Measurements from ENCODE around the gene VPS37D. TPM values are rescaled to one million over a fixed set of nuclear protein-coding genes. Genes with fewer than 3 reads are reported as not detected.
"Not testable (repeated sequence)": the region's sequence is repeated elsewhere in the genome, so short reads cannot be mapped to it uniquely, and the experiment has no call there.

Gene VPS37D
- total RNA-seq, result 1 to 10 TPM in 3 of 4 donors, not detected in 1; 1.1 to 6.3 (median 5.0) TPM

GRCh38 chr7:73667344-73668102 is at the start of gene VPS37D:
TSS of gene VPS37D (plus strand) at chr7:73667831. CDS start at chr7:73667959, 128 bp downstream.
- peak within 1 kb of the TSS; percentile 40 to 93 (median 65) for H3K4me3 ChIP-seq
- H3K27ac ChIP-seq, result peak within 1 kb of the TSS in 2 of 4 donors; percentile 31 to 62
- no peaks in the 10 kb centered on the region for H3K27me3 ChIP-seq
- peak; percentile 92 to 96 (median 96) for DNase-seq
- H3K4me1 ChIP-seq, result peaks cover 0 to 19% (median 5%) of the 10 kb centered on the region in 4 donors
- no peaks in the 10 kb centered on the region for H3K36me3 ChIP-seq
- H3K9me3 ChIP-seq, result no peaks in the 10 kb centered on the region
- TF ChIP-seq POLR2A (IDR thresholded peaks at IDR 0.05) (peak in 1 of 2 donors; percentile 11), CTCF (IDR thresholded peaks at IDR 0.05) (peak; percentile 79 to 99 (median 93))

- Histone ChIP-seq H3K4me1 (peaks cover 0 to 7% (median 7%) of the 10 kb centered on the region in 4 donors), H3K4me3 (no peak overlapping the region), H3K27ac (no peak overlapping the region), H3K36me3 (no peaks in the 10 kb centered on the region), H3K9me3 (no peaks in the 10 kb centered on the region), H3K27me3 (no peaks in the 10 kb centered on the region)
- TF ChIP-seq CTCF (IDR thresholded peaks at IDR 0.05) (no peak), POLR2A (IDR thresholded peaks at IDR 0.05) (no peak)
- no peak for DNase-seq
These were observed 49.1 kb upstream of the VPS37D start for GRCh38 chr7:73618538-73618937.

GRCh38 chr7:73619394-73619793 is 48.2 kb upstream of the VPS37D start:
- H3K27ac ChIP-seq, DNase-seq, H3K36me3 ChIP-seq, H3K4me3 ChIP-seq, H3K9me3 ChIP-seq, H3K27me3 ChIP-seq: not testable (repeated sequence)
- peaks cover 0 to 16% (median 8%) of the 10 kb centered on the region in 4 donors for H3K4me1 ChIP-seq

- H3K4me3 ChIP-seq, result no peak overlapping the region
- H3K4me1 ChIP-seq, result peaks cover 0 to 16% (median 6%) of the 10 kb centered on the region in 4 donors
- no peak for TF ChIP-seq CTCF (IDR thresholded peaks at IDR 0.05)
- TF ChIP-seq POLR2A (IDR thresholded peaks at IDR 0.05), result no peak
- no peaks in the 10 kb centered on the region for H3K9me3 ChIP-seq
- H3K36me3 ChIP-seq, result no peaks in the 10 kb centered on the region
- H3K27ac ChIP-seq, result no peak overlapping the region
- DNase-seq, result no peak
- H3K27me3 ChIP-seq, result no peaks in the 10 kb centered on the region
These were observed 46.2 kb upstream of the VPS37D start for GRCh38 chr7:73621168-73622063.

GRCh38 chr7:73622527-73622908 is 45.1 kb upstream of the VPS37D start:
- Histone ChIP-seq H3K27me3 (no peaks in the 10 kb centered on the region), H3K27ac (peak overlapping the region in 3 of 4 donors; percentile 72 to 86 (median 81)), H3K4me3 (peak overlapping the region in 3 of 4 donors; percentile 50 to 88 (median 84)), H3K36me3 (no peaks in the 10 kb centered on the region), H3K9me3 (no peaks in the 10 kb centered on the region), H3K4me1 (peaks cover 0 to 16% (median 6%) of the 10 kb centered on the region in 4 donors)
- TF ChIP-seq POLR2A (IDR thresholded peaks at IDR 0.05) (no peak), CTCF (IDR thresholded peaks at IDR 0.05) (no peak)
- DNase-seq, result no peak
